ENCODE results near the gene CNTNAP2.

The CNTNAP2 gene

GRCh38 chr7:148261523-148261922, 2144.9 kb downstream of the CNTNAP2 start:
- TF ChIP-seq CTCF (IDR thresholded peaks at IDR 0.05; ENCODE audit: borderline replicate concordance, extremely low read depth, low read length, poor library complexity, severe bottlenecking) (no peak), EZH2 (IDR thresholded peaks at IDR 0.05; ENCODE audit: borderline replicate concordance, low read depth, low read length, severe bottlenecking) (no peak)
- Histone ChIP-seq H3K9ac (ENCODE audit: low read depth, low read length) (no peak overlapping the region), H3K79me2 (ENCODE audit: insufficient read depth, low read length) (no peaks in the 10 kb centered on the region), H3K9me3 (ENCODE audit: insufficient read depth, low read length, severe bottlenecking) (no peaks in the 10 kb centered on the region), H4K20me1 (ENCODE audit: insufficient read depth, low read length) (0 out of 2 replicates have a peak, but pooled peaks cover 4% of the 10 kb centered on the region), H3K36me3 (ENCODE audit: insufficient read depth, low read length) (no peaks in the 10 kb centered on the region), H3K4me2 (ENCODE audit: insufficient read depth, low read length) (no peak overlapping the region), H3K27me3 (ENCODE audit: insufficient read depth, low read length, poor library complexity) (peaks cover 3% of the 10 kb centered on the region), H3K4me3 (ENCODE audit: low read depth in 1 of 2, low read length in 2 of 2) (no peak overlapping the region), H3K27ac (ENCODE audit: low read length) (no peak overlapping the region), H2AFZ (ENCODE audit: low read depth, low read length) (no peak overlapping the region), H3K4me1 (ENCODE audit: insufficient read depth, low read length) (no peaks in the 10 kb centered on the region)
- DNase-seq (no peak), ATAC-seq (ENCODE audit: insufficient read depth, low read depth) (no peak)

GRCh38 chr7:148261996-148262688, 2145.5 kb downstream of the CNTNAP2 start:
- H3K4me2 ChIP-seq (ENCODE audit: insufficient read depth, low read length), result no peak overlapping the region
- H3K36me3 ChIP-seq (ENCODE audit: insufficient read depth, low read length), result no peaks in the 10 kb centered on the region
- H3K4me1 ChIP-seq (ENCODE audit: insufficient read depth, low read length), result no peaks in the 10 kb centered on the region
- no peaks in the 10 kb centered on the region for H3K9me3 ChIP-seq (ENCODE audit: insufficient read depth, low read length, severe bottlenecking)
- peaks cover 3% of the 10 kb centered on the region for H3K27me3 ChIP-seq (ENCODE audit: insufficient read depth, low read length, poor library complexity)
- no peak for TF ChIP-seq CTCF (IDR thresholded peaks at IDR 0.05; ENCODE audit: borderline replicate concordance, extremely low read depth, low read length, poor library complexity, severe bottlenecking)
- TF ChIP-seq EZH2 (IDR thresholded peaks at IDR 0.05; ENCODE audit: borderline replicate concordance, low read depth, low read length, severe bottlenecking), result no peak
- H3K27ac ChIP-seq (ENCODE audit: low read length), result no peak overlapping the region
- DNase-seq (no peak), ATAC-seq (ENCODE audit: insufficient read depth, low read depth) (no peak; the same call in 2 of the 3 replicates)
- H4K20me1 ChIP-seq (ENCODE audit: insufficient read depth, low read length), result 0 out of 2 replicates have a peak, but pooled peaks cover 4% of the 10 kb centered on the region
- no peak overlapping the region for H3K9ac ChIP-seq (ENCODE audit: low read depth, low read length)
- no peaks in the 10 kb centered on the region for H3K79me2 ChIP-seq (ENCODE audit: insufficient read depth, low read length)
- H3K4me3 ChIP-seq (ENCODE audit: low read depth in 1 of 2, low read length in 2 of 2), result no peak overlapping the region
- no peak overlapping the region for H2AFZ ChIP-seq (ENCODE audit: low read depth, low read length)

GRCh38 chr7:148262721-148263229, 2146.2 kb downstream of the CNTNAP2 start:
- Histone ChIP-seq H3K36me3 (ENCODE audit: insufficient read depth, low read length) (no peaks in the 10 kb centered on the region), H3K9me3 (ENCODE audit: insufficient read depth, low read length, severe bottlenecking) (no peaks in the 10 kb centered on the region), H2AFZ (ENCODE audit: low read depth, low read length) (peak overlapping the region; percentile 57; the same call in 1 of the 2 replicates), H4K20me1 (ENCODE audit: insufficient read depth, low read length) (0 out of 2 replicates have a peak, but pooled peaks cover 4% of the 10 kb centered on the region), H3K79me2 (ENCODE audit: insufficient read depth, low read length) (no peaks in the 10 kb centered on the region), H3K4me3 (ENCODE audit: low read depth in 1 of 2, low read length in 2 of 2) (no peak overlapping the region), H3K4me2 (ENCODE audit: insufficient read depth, low read length) (peak overlapping the region; percentile 20; the same call in 1 of the 2 replicates), H3K4me1 (ENCODE audit: insufficient read depth, low read length) (no peaks in the 10 kb centered on the region), H3K27me3 (ENCODE audit: insufficient read depth, low read length, poor library complexity) (peaks cover 2% of the 10 kb centered on the region), H3K27ac (ENCODE audit: low read length) (no peak overlapping the region), H3K9ac (ENCODE audit: low read depth, low read length) (no peak overlapping the region)
- ATAC-seq (ENCODE audit: insufficient read depth, low read depth) (peak; percentile 75; the same call in 2 of the 3 replicates), DNase-seq (peak; percentile 64)
- peak; percentile 98 for TF ChIP-seq CTCF (IDR thresholded peaks at IDR 0.05; ENCODE audit: borderline replicate concordance, extremely low read depth, low read length, poor library complexity, severe bottlenecking)
- no peak for TF ChIP-seq EZH2 (IDR thresholded peaks at IDR 0.05; ENCODE audit: borderline replicate concordance, low read depth, low read length, severe bottlenecking)
